Sigmoid colon (tissue), 4 donors: ENCODE data around the gene BCAS2.

Experiments used
- CTCF ChIP-seq, 4 experiments: fragments of 450-650 bp in 3 of 4; fragments of 200-600 bp in 1 of 4; IDR thresholded peaks; one replicate each; pipeline ENCODE4 v1.5.1; 2016 to 2019; ENCODE audit warnings: antibody characterized with exemption in 4 of 4, mild to moderate bottlenecking in 3 of 4, moderate library complexity in 2 of 4
- EP300 ChIP-seq, 4 donors: sonication (generic); formaldehyde crosslinking; IDR thresholded peaks; one replicate each; pipeline ENCODE4 v1.6.1; 2017; ENCODE audit warnings: antibody characterized with exemption in 4 of 4
- POLR2A ChIP-seq, 2 donors: fragments of 450-650 bp; IDR thresholded peaks; one replicate each; pipeline ENCODE4 v1.6.1; 2016; ENCODE audit warnings: antibody characterized with exemption in 2 of 2, mild to moderate bottlenecking in 2 of 2, moderate library complexity in 2 of 2
- POLR2AphosphoS5 ChIP-seq, 4 donors: sonication (generic); formaldehyde crosslinking; IDR thresholded peaks; one replicate each; pipeline ENCODE4 v1.6.1; 2017; ENCODE audit warnings: antibody characterized with exemption in 4 of 4

- TF ChIP-seq POLR2A (IDR thresholded peaks at IDR 0.05) (no peak), POLR2AphosphoS5 (IDR thresholded peaks at IDR 0.05) (no peak), CTCF (IDR thresholded peaks at IDR 0.05) (no peak), EP300 (IDR thresholded peaks at IDR 0.05) (no peak)
These were observed 12.6 kb upstream of the BCAS2 start for GRCh38 chr1:114594046-114594445.
